Hepatocyte (in vitro differentiated cells): ENCODE data around the gene SLC20A1. TPM values are rescaled to one million over a fixed set of nuclear protein-coding genes. Genes with fewer than 3 reads are reported as not detected.

Experiments
- DNase-seq: peaks from one replicate; pipeline ENCODE4 v3.0.0-alpha.2; 2016; ENCODE audit warnings: low spot score
- H2AFZ ChIP-seq: fragments of 200-600 bp; sonication (generic); 2 replicates; pipeline ENCODE4 v1.6.0; 2016; ENCODE audit warnings: antibody characterized with exemption, mild to moderate bottlenecking
- H3K27ac ChIP-seq: fragments of 200-600 bp; sonication (generic); 2 replicates; pipeline ENCODE4 v1.5.1; 2016; ENCODE audit warnings: mild to moderate bottlenecking
- H3K27me3 ChIP-seq: fragments of 200-600 bp; sonication (generic); 2 replicates; pipeline ENCODE4 v1.6.1; 2016
- H3K36me3 ChIP-seq: fragments of 200-600 bp; sonication (generic); replicated peaks from 2 replicates; pipeline ENCODE4 v1.5.1; 2016; ENCODE audit warnings: low read depth; ENCODE audit not compliant: insufficient read depth
- H3K4me1 ChIP-seq: fragments of 200-600 bp; sonication (generic); 2 replicates; pipeline ENCODE4 v1.5.1; 2016; ENCODE audit warnings: mild to moderate bottlenecking, moderate library complexity; ENCODE audit not compliant: insufficient read depth
- H3K4me2 ChIP-seq: fragments of 200-600 bp; sonication (generic); 2 replicates; pipeline ENCODE4 v1.6.0; 2016
- H3K4me3 ChIP-seq: fragments of 200-600 bp; sonication (generic); 2 replicates; pipeline ENCODE4 v1.5.1; 2016; ENCODE audit warnings: mild to moderate bottlenecking
- H3K79me2 ChIP-seq: fragments of 200-600 bp; sonication (generic); 2 replicates; pipeline ENCODE4 v1.6.0; 2017; ENCODE audit warnings: mild to moderate bottlenecking
- H3K9me2 ChIP-seq: fragments of 200-600 bp; sonication (generic); replicated peaks from 2 replicates; pipeline ENCODE4 v1.6.0; 2017; ENCODE audit warnings: mild to moderate bottlenecking; ENCODE audit not compliant: insufficient read depth
- H3K9me3 ChIP-seq: fragments of 200-600 bp; sonication (generic); 2 replicates; pipeline ENCODE4 v1.5.1; 2016; ENCODE audit warnings: low read depth, mild to moderate bottlenecking
- H4K20me1 ChIP-seq: fragments of 200-600 bp; sonication (generic); 2 replicates; pipeline ENCODE4 v1.6.0; 2016; ENCODE audit warnings: mild to moderate bottlenecking; ENCODE audit not compliant: insufficient read depth, poor library complexity, severe bottlenecking
- CTCF ChIP-seq: fragments of 200-600 bp; sonication (generic); IDR thresholded peaks from 2 replicates; pipeline ENCODE4 v1.5.1; 2016; ENCODE audit warnings: antibody characterized with exemption, mild to moderate bottlenecking; ENCODE audit not compliant: poor library complexity
- EZH2 ChIP-seq: fragments of 200-600 bp; sonication (generic); IDR thresholded peaks from 2 replicates; pipeline ENCODE4 v1.6.1; 2016; ENCODE audit warnings: antibody characterized with exemption, mild to moderate bottlenecking, borderline replicate concordance
- EZH2phosphoT487 ChIP-seq: fragments of 200-600 bp; sonication (generic); IDR thresholded peaks from one replicate; pipeline ENCODE4 v1.6.1; 2018; ENCODE audit warnings: antibody characterized with exemption, mild to moderate bottlenecking, low read depth, moderate library complexity; ENCODE audit not compliant: unreplicated experiment, severe bottlenecking
- WGBS: methylation state at CpG from one replicate; pipeline ENCODE4 v1.1.6; 2016; ENCODE audit warnings: low lambda C conversion rate; ENCODE audit errors: missing lambda C conversion rate; 5-methylcytosine and 5-hydroxymethylcytosine counted together
- polyA plus RNA-seq: library from polyadenylated mRNA; unstranded; fragments of >200 nt; fragmentation: Nextera tagmentation; extraction: Ambion mirVana; gene quantifications from 2 replicates; pipeline ENCODE4 v1.2.1, GENCODE V29; 2016
- total RNA-seq: library from RNA; depleted of rRNA; stranded (reverse); fragments of >200 nt; gene quantifications from 2 replicates; pipeline ENCODE4 v1.2.3, GENCODE V29; 2014

The SLC20A1 gene
- total and polyA plus RNA-seq, 2 experiments from 2014 or later = 63.6 to 135 TPM

GRCh38 chr2:112712903-112713584, 67.3 kb downstream of the SLC20A1 start:
- Histone ChIP-seq H2AFZ (no peak overlapping the region), H4K20me1 (no peaks in the 10 kb centered on the region), H3K4me3 (no peak overlapping the region), H3K79me2 (no peaks in the 10 kb centered on the region), H3K36me3 (no peaks in the 10 kb centered on the region), H3K27ac (no peak overlapping the region), H3K4me1 (no peaks in the 10 kb centered on the region), H3K4me2 (no peak overlapping the region), H3K27me3 (no peaks in the 10 kb centered on the region), H3K9me2 (no peaks in the 10 kb centered on the region), H3K9me3 (no peaks in the 10 kb centered on the region)
- TF ChIP-seq EZH2phosphoT487 (no peak), CTCF (no peak), EZH2 (no peak)
- no peak for DNase-seq
- 79% methylated on average over 17 of the region's 17 CpGs for WGBS

Other genes with a start within 250 kb of the SLC20A1 start
- gene RGPD8, start 212.3 kb upstream of the SLC20A1 start, total RNA-seq = 12.2 and 17.4 TPM in 2 replicates
- 1.0 and 1.1 TPM in 2 replicates for gene RGPD8, start 212.3 kb upstream of the SLC20A1 start, polyA plus RNA-seq
- 21.0 and 22.9 TPM in 2 replicates for gene TTL, start 163.8 kb upstream of the SLC20A1 start, total RNA-seq
- 8.5 and 16.9 TPM in 2 replicates for gene TTL, start 163.8 kb upstream of the SLC20A1 start, polyA plus RNA-seq
- gene POLR1B, start 103.5 kb upstream of the SLC20A1 start, total RNA-seq = 16.4 and 17.5 TPM in 2 replicates
- gene POLR1B, start 103.5 kb upstream of the SLC20A1 start, polyA plus RNA-seq = 7.7 and 9.7 TPM in 2 replicates
- 19.1 and 25.0 TPM in 2 replicates for gene CHCHD5, start 61.3 kb upstream of the SLC20A1 start, total RNA-seq
- 67.3 and 73.5 TPM in 2 replicates for gene CHCHD5, start 61.3 kb upstream of the SLC20A1 start, polyA plus RNA-seq
- 1.2 and 2.7 TPM in 2 replicates for gene NT5DC4, start 75.1 kb downstream of the SLC20A1 start, total RNA-seq
- gene NT5DC4, start 75.1 kb downstream of the SLC20A1 start, polyA plus RNA-seq = 0.79 and 2.3 TPM in 2 replicates
- 4.3 and 8.1 TPM in 2 replicates for gene CKAP2L, start 118.7 kb downstream of the SLC20A1 start, total RNA-seq
- gene CKAP2L, start 118.7 kb downstream of the SLC20A1 start, polyA plus RNA-seq = 5.0 and 7.2 TPM in 2 replicates
- 2.3 and 3.1 TPM in 2 replicates for gene IL1A, start 138.6 kb downstream of the SLC20A1 start, total RNA-seq
- 1.1 and 1.4 TPM in 2 replicates for gene IL1A, start 138.6 kb downstream of the SLC20A1 start, polyA plus RNA-seq
- 0.76 and 1.1 TPM in 2 replicates for gene IL1B, start 190.8 kb downstream of the SLC20A1 start, total RNA-seq
- gene IL1B, start 190.8 kb downstream of the SLC20A1 start, polyA plus RNA-seq = 1.2 and 2.4 TPM in 2 replicates